A673 (cell line): Measurements from ENCODE around the gene XBP1. TPM values are rescaled to one million over a fixed set of nuclear protein-coding genes. Genes with fewer than 3 reads are reported as not detected.

Source experiments
- total RNA-seq: library from RNA; stranded (reverse); gene quantifications from 2 replicates; pipeline ENCODE4 v1.2.3, GENCODE V29; 2021

XBP1 gene
- total RNA-seq, 1 experiment from 2014 or later = 66.3 TPM

Other genes starting within 250 kb of the XBP1 start
- gene TTC28, start 120.7 kb downstream of the XBP1 start, total RNA-seq = 48.7 and 55.8 TPM in 2 replicates
- gene CHEK2, start 58.7 kb downstream of the XBP1 start, total RNA-seq = 53.7 and 65.8 TPM in 2 replicates
- 19.6 and 22.5 TPM in 2 replicates for gene HSCB, start 58.5 kb downstream of the XBP1 start, total RNA-seq
- 30.8 and 33.5 TPM in 2 replicates for gene CCDC117, start 27.9 kb downstream of the XBP1 start, total RNA-seq
- gene ZNRF3, start 83.0 kb upstream of the XBP1 start, total RNA-seq = 11.9 and 13.0 TPM in 2 replicates